A549 (cell line): Measurements from ENCODE around the gene MCM7. TPM values are rescaled to one million over a fixed set of nuclear protein-coding genes. Genes with fewer than 3 reads are reported as not detected.

Source experiments
- ATAC-seq, 2 experiments: fragments of 200-7000 bp in 1 of 2; fragments of >200 bp in 1 of 2; cut with Nextera tagmentation in 1 of 2; cut with Tn5 transposase in 1 of 2; 3 replicates each; pipeline versions ENCODE4 v1.8.0 to v1.9.1; 2018 to 2020; ENCODE audit warnings: mild to moderate bottlenecking in 1 of 2, moderate library complexity in 1 of 2
- CTCF ChIA-PET: fragments of 300-600 bp; sonication (Branson Sonifier 250); formaldehyde crosslinking; extraction: SDS; loops from one replicate; lab custom pipeline; 2021; ENCODE audit warnings: antibody characterized with exemption, inconsistent platforms; lab: Yijun Ruan, JAX
- POLR2A ChIA-PET: fragments of 350-600 bp; formaldehyde crosslinking; extraction: SDS; loops from one replicate; lab custom pipeline; 2021; ENCODE audit warnings: antibody characterized with exemption, inconsistent platforms; lab: Yijun Ruan, JAX
- DNase-seq, 2 experiments: peaks; one replicate each; pipeline versions ENCODE4 v3.0.0 to v3.0.0-alpha.2; 2011 to 2016; ENCODE audit warnings: low read depth in 1 of 2, low spot score in 1 of 2
- FAIRE-seq: peaks from 2 replicates; lab custom pipeline; 2011; peaks lifted over from hg19 to GRCh38; lab: Jason Lieb, UNC
- H3K27ac ChIP-seq, 2 experiments: fragments of >200 bp; sonication (Bioruptor Twin); formaldehyde crosslinking; 3 replicates each; pipeline ENCODE4 v1.5.1; 2016 to 2017
- H3K4me1 ChIP-seq: fragments of >200 bp; sonication (Bioruptor Twin); formaldehyde crosslinking; 3 replicates; pipeline ENCODE4 v1.6.1; 2016
- H3K4me2 ChIP-seq: fragments of >200 bp; sonication (Bioruptor Twin); formaldehyde crosslinking; 3 replicates; pipeline ENCODE4 v1.6.1; 2016
- H3K4me3 ChIP-seq: fragments of >200 bp; sonication (Bioruptor Twin); formaldehyde crosslinking; 3 replicates; pipeline ENCODE4 v1.5.1; 2016
- H3K9me3 ChIP-seq: fragments of >200 bp; sonication (Bioruptor Twin); formaldehyde crosslinking; 3 replicates; pipeline ENCODE4 v1.6.1; 2016
- BHLHE40 ChIP-seq: IDR thresholded peaks from 2 replicates; pipeline ENCODE4 v1.6.1; 2012; ENCODE audit warnings: low read depth, low read length, inconsistent platforms
- CBX8 ChIP-seq: fragments of 200-600 bp; sonication (generic); IDR thresholded peaks from 2 replicates; pipeline ENCODE4 v1.6.1; 2016
- CEBPB ChIP-seq, 2 experiments: fragments of >200 bp in 1 of 2; sonication (Bioruptor Twin) in 1 of 2; formaldehyde crosslinking in 1 of 2; IDR thresholded peaks; 2 replicates each; pipeline ENCODE4 v1.6.1; 2012 to 2016
- CHD2 ChIP-seq: fragments of 150-350 bp; IDR thresholded peaks from 2 replicates; pipeline ENCODE4 v1.6.1; 2014; ENCODE audit warnings: low read length; ENCODE audit not compliant: partially characterized antibody
- CTCF ChIP-seq: fragments of >200 bp; sonication (Bioruptor Twin); formaldehyde crosslinking; IDR thresholded peaks from 3 replicates; pipeline ENCODE4 v1.5.1; 2016
- E2F6 ChIP-seq: IDR thresholded peaks from 2 replicates; pipeline ENCODE4 v1.6.1; 2012; ENCODE audit warnings: low read depth, borderline replicate concordance
- EHMT2 ChIP-seq: fragments of 200-600 bp; sonication (generic); IDR thresholded peaks from 2 replicates; pipeline ENCODE4 v1.6.1; 2016; ENCODE audit warnings: antibody characterized with exemption, low read depth, mild to moderate bottlenecking, moderate library complexity
- ESRRA ChIP-seq: fragments of 150-350 bp; IDR thresholded peaks from 2 replicates; pipeline ENCODE4 v1.6.1; 2014; ENCODE audit warnings: mild to moderate bottlenecking, low read length, borderline replicate concordance
- HMGXB4 ChIP-seq: fragments of 250-450 bp; sonication (Bioruptor Pico); IDR thresholded peaks from 2 replicates; pipeline ENCODE4 v1.5.0; 2021; ENCODE audit warnings: mild to moderate bottlenecking, moderate library complexity, borderline replicate concordance
- HOXB13 ChIP-seq: fragments of 250-450 bp; sonication (Bioruptor Pico); IDR thresholded peaks from 2 replicates; pipeline ENCODE4 v1.5.0; 2020; ENCODE audit warnings: low read depth, mild to moderate bottlenecking, moderate library complexity
- HOXB5 ChIP-seq: fragments of 250-450 bp; sonication (Bioruptor Pico); IDR thresholded peaks from 2 replicates; pipeline ENCODE4 v1.5.0; 2020; ENCODE audit warnings: mild to moderate bottlenecking, moderate library complexity
- JUN ChIP-seq, 2 experiments: fragments of >200 bp; sonication (Bioruptor Twin); formaldehyde crosslinking; IDR thresholded peaks; 2 replicates in 1 of 2; 3 replicates in 1 of 2; pipeline ENCODE4 v1.6.1; 2016 to 2017
- KDM5A ChIP-seq: fragments of 200-600 bp; sonication (generic); IDR thresholded peaks from 2 replicates; pipeline ENCODE4 v1.6.1; 2016; ENCODE audit warnings: antibody characterized with exemption, mild to moderate bottlenecking
- MAFK ChIP-seq: fragments of 450-650 bp; IDR thresholded peaks from 2 replicates; pipeline ENCODE4 v1.6.1; 2014; ENCODE audit not compliant: partially characterized antibody
- NFE2L2 ChIP-seq: fragments of 150-350 bp; conservative IDR thresholded peaks from 2 replicates; pipeline ENCODE4 v1.6.1; 2014; ENCODE audit warnings: low read length
- POLR2AphosphoS2 ChIP-seq: conservative IDR thresholded peaks from 2 replicates; pipeline ENCODE4 v1.6.1; 2012; ENCODE audit warnings: low read length, improper control_type of control experiment, inconsistent platforms
- REST ChIP-seq: fragments of 200-600 bp; sonication (generic); IDR thresholded peaks from 2 replicates; pipeline ENCODE4 v1.6.1; 2016; ENCODE audit warnings: antibody characterized with exemption, mild to moderate bottlenecking, moderate library complexity
- RFX5 ChIP-seq: fragments of 450-650 bp; IDR thresholded peaks from 2 replicates; pipeline ENCODE4 v1.7.1; 2014; ENCODE audit warnings: antibody characterized with exemption, mild to moderate bottlenecking, moderate library complexity
- SREBF2 ChIP-seq: fragments of 450-650 bp; IDR thresholded peaks from 2 replicates; pipeline ENCODE4 v1.6.1; 2014; ENCODE audit warnings: mild to moderate bottlenecking, moderate library complexity
- TFCP2L1 ChIP-seq: fragments of 250-450 bp; sonication (Bioruptor Pico); IDR thresholded peaks from 2 replicates; pipeline ENCODE4 v1.5.0; 2021; ENCODE audit warnings: mild to moderate bottlenecking
- ZNF302 ChIP-seq: fragments of 250-450 bp; sonication (Bioruptor Pico); IDR thresholded peaks from 2 replicates; pipeline ENCODE4 v1.9.0; 2021; ENCODE audit warnings: inconsistent platforms, mild to moderate bottlenecking, moderate library complexity
- ZSCAN20 ChIP-seq: fragments of 250-450 bp; sonication (Bioruptor Pico); IDR thresholded peaks from 2 replicates; pipeline ENCODE4 v1.8.0; 2022; ENCODE audit warnings: mild to moderate bottlenecking, moderate library complexity
- WGBS: methylation state at CpG from one replicate; pipeline ENCODE4 v1.1.6; 2017; ENCODE audit errors: missing lambda C conversion rate; 5-methylcytosine and 5-hydroxymethylcytosine counted together
- polyA plus RNA-seq, 4 experiments: library from polyadenylated mRNA; depleted of rRNA in 3 of 4; stranded (reverse); fragments of >200 nt; fragmentation: RNase III in 1 of 4; extraction: RNeasy Plus Mini Kit Qiagen cat#74134 plus additional on column Dnase treatment in 1 of 4; gene quantifications; 2 replicates in 3 of 4; 3 replicates in 1 of 4; pipeline ENCODE4 v1.2.3, GENCODE V29; 2011 to 2017

MCM7 gene
- polyA plus RNA-seq, 2 of the 4 experiments (the other 2 are of a cell fraction), result 145 to 287 TPM

GRCh38 chr7:100111914-100112313 is 10.7 kb upstream of the MCM7 start:
- POLR2A ChIA-PET, result interaction anchor here (0.7 to 3.0 kb wide), 2 partner anchors 11 to 15 kb away, joined by 3 to 19 read pairs; partner anchors contain the start of genes AP4M1, MBLAC1 and MCM7
- no peak for FAIRE-seq
- Histone ChIP-seq H3K27ac (no peak overlapping the region), H3K9me3 (no peaks in the 10 kb centered on the region), H3K4me1 (no peaks in the 10 kb centered on the region)
- no peak for TF ChIP-seq HMGXB4 (CRISPR knock-in tag)
- TF ChIP-seq CEBPB (IDR thresholded peaks at IDR 0.05), result no peak
- TF ChIP-seq CHD2, result no peak
- no peak for TF ChIP-seq NFE2L2
- no peak for TF ChIP-seq E2F6
- no peak for TF ChIP-seq CBX8
- TF ChIP-seq POLR2AphosphoS2, result no peak
- TF ChIP-seq MAFK, result no peak
- TF ChIP-seq EHMT2, result no peak
- TF ChIP-seq HOXB5, result no peak
- TF ChIP-seq HOXB13, result no peak
- TF ChIP-seq, all 56 proteins: peak for 0
- WGBS, result 92% methylated on average over 12 of the region's 13 CpGs
- no peak overlapping the region for H3K4me3 ChIP-seq
- ATAC-seq (peak in 1 of 2 experiments; percentile 6; a peak in 2 of 6 replicates), DNase-seq (no peak)
- CTCF ChIA-PET, result interaction anchor here (1.8 to 3.3 kb wide), 2 partner anchors 10 to 20 kb away, joined by 8 to 19 read pairs; partner anchors contain the start of genes AP4M1 and MCM7
- no peak overlapping the region for H3K4me2 ChIP-seq

GRCh38 chr7:100111156-100111555 is 10.0 kb upstream of the MCM7 start:
- ChIA-PET POLR2A (interaction anchor here (3.0 kb wide), 1 partner anchor 10 kb away, joined by 19 read pairs; the partner anchor contains the start of genes AP4M1 and MCM7), CTCF (interaction anchor here (1.8 to 3.3 kb wide), 2 partner anchors 9 to 21 kb away, joined by 8 to 19 read pairs; partner anchors contain the start of genes AP4M1 and MCM7)
- no peak for FAIRE-seq
- no peak overlapping the region for H3K27ac ChIP-seq
- WGBS, result 92% methylated on average over 7 of the region's 7 CpGs
- no peak for ATAC-seq
- no peak for DNase-seq
- H3K4me3 ChIP-seq, result no peak overlapping the region
- no peaks in the 10 kb centered on the region for H3K9me3 ChIP-seq
- H3K4me1 ChIP-seq, result no peaks in the 10 kb centered on the region
- H3K4me2 ChIP-seq, result no peak overlapping the region
- TF ChIP-seq ZSCAN20 (CRISPR knock-in tag) (no peak), CBX8 (no peak), SREBF2 (no peak), TFCP2L1 (CRISPR knock-in tag) (no peak), HOXB13 (no peak), RFX5 (no peak), KDM5A (no peak), REST (no peak), BHLHE40 (no peak), ZNF302 (no peak), ESRRA (no peak), CTCF (no peak), JUN (IDR thresholded peaks at IDR 0.05) (no peak)
